Measurements from ENCODE around the gene MRNIP.

The MRNIP gene

DNA sequence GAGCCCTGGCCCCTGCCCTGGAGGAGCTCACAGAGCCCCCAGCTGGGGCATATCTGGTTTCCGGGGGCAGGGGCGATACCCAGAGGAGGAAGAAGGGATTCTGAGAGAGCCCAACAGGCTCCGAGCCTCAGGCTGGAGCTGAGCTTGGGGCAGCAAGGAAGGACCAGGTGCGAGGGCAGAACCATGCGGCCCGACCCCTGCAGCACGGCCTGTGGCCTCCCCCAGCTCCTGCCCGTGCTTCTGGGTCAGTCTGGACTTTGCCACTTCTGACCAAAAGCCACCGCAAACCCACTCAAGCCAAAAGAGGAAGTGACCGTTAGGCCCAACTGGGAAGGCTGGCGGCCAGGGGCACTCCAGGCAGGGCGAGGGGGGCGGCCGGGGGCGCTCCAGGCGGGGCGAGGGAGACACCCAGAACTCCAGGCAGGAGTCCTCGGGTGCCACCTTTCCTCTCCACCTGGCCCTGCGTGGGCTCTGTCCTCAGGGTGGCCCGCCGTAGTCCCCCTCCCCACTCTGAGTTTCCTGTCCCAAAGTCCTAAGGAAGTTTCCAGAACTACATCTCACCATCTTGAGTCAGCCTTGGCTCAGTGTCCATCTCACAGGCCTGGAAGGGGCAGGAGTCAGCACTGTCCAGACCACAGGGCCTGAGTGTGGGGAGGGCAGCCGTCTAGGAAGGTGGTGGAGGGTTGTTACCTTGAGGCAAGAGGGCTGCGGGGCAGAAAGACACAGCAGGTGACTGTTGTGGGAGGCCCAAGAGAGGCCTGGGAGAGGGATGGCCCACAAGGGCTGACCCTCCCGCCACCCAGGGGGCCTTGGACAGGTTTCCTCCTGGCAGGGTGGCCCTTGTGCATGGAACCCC, 65.8 kb downstream of the MRNIP start:
- TF ChIP-seq, protein P1, sequence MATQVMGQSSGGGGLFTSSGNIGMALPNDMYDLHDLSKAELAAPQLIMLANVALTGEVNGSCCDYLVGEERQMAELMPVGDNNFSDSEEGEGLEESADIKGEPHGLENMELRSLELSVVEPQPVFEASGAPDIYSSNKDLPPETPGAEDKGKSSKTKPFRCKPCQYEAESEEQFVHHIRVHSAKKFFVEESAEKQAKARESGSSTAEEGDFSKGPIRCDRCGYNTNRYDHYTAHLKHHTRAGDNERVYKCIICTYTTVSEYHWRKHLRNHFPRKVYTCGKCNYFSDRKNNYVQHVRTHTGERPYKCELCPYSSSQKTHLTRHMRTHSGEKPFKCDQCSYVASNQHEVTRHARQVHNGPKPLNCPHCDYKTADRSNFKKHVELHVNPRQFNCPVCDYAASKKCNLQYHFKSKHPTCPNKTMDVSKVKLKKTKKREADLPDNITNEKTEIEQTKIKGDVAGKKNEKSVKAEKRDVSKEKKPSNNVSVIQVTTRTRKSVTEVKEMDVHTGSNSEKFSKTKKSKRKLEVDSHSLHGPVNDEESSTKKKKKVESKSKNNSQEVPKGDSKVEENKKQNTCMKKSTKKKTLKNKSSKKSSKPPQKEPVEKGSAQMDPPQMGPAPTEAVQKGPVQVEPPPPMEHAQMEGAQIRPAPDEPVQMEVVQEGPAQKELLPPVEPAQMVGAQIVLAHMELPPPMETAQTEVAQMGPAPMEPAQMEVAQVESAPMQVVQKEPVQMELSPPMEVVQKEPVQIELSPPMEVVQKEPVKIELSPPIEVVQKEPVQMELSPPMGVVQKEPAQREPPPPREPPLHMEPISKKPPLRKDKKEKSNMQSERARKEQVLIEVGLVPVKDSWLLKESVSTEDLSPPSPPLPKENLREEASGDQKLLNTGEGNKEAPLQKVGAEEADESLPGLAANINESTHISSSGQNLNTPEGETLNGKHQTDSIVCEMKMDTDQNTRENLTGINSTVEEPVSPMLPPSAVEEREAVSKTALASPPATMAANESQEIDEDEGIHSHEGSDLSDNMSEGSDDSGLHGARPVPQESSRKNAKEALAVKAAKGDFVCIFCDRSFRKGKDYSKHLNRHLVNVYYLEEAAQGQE (IDR thresholded peaks at IDR 0.05; ENCODE audit: low read depth), result no peak
- TF ChIP-seq CREB1 (IDR thresholded peaks at IDR 0.05; ENCODE audit: low read depth) (no peak), NFIC (IDR thresholded peaks at IDR 0.05) (no peak), YY1 (IDR thresholded peaks at IDR 0.05; ENCODE audit: low read depth) (no peak), RAD21 (IDR thresholded peaks at IDR 0.05; ENCODE audit: low read depth) (no peak), TEAD4 (IDR thresholded peaks at IDR 0.05) (no peak), EP300 (IDR thresholded peaks at IDR 0.05; ENCODE audit: borderline replicate concordance) (no peak), FOXM1 (IDR thresholded peaks at IDR 0.05; ENCODE audit: borderline replicate concordance, low read depth) (no peak), CEBPB (IDR thresholded peaks at IDR 0.05) (no peak), ZBTB7A (IDR thresholded peaks at IDR 0.05; ENCODE audit: low read depth) (no peak), TAF1 (IDR thresholded peaks at IDR 0.05; ENCODE audit: low read depth) (no peak), EGR1 (IDR thresholded peaks at IDR 0.05) (no peak), TCF12 (IDR thresholded peaks at IDR 0.05; ENCODE audit: low read depth) (no peak)
- TF ChIP-seq, protein P2, sequence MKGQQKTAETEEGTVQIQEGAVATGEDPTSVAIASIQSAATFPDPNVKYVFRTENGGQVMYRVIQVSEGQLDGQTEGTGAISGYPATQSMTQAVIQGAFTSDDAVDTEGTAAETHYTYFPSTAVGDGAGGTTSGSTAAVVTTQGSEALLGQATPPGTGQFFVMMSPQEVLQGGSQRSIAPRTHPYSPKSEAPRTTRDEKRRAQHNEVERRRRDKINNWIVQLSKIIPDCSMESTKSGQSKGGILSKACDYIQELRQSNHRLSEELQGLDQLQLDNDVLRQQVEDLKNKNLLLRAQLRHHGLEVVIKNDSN (IDR thresholded peaks at IDR 0.05), result no peak
- TF ChIP-seq, protein P3, sequence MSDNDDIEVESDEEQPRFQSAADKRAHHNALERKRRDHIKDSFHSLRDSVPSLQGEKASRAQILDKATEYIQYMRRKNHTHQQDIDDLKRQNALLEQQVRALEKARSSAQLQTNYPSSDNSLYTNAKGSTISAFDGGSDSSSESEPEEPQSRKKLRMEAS (IDR thresholded peaks at IDR 0.05), result no peak

DNA sequence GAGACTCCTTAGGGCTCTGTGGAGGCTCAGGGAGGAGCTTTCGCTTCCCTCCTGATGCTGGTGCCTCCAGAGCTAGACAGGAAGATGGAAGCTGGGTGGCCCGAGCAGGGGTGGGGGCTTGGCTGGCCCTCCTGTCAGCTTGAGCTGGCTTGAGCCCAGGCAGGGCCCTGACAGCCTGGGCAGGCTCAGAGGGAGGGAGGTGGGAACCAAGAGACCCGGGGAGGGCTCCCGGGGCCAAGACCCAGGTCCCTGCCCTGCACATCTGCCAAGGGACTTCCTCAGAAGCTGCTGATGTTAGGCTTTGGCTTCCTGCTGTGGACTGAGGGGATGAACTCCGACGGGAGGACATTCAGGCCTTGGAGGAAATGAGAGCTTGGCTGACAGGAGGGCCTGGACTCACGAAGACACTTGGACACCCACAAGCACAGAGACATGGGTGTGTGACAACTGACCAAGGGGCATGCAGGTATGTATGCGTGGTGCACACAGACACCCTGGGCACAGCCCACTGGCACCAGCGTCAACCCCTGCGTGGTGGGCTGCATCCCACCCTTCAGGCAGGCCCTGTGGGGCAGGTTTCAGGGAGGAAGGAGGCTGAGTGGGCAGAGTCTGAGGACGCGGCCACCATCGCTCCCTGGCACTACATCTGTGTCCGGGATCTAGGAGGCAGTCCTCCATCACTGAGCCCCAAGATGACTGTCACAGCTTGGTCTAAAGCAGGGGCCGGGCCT, 66.6 kb downstream of the MRNIP start:
- TF ChIP-seq CREB1 (IDR thresholded peaks at IDR 0.05; ENCODE audit: low read depth) (no peak), TAF1 (IDR thresholded peaks at IDR 0.05; ENCODE audit: low read depth) (no peak), FOXM1 (IDR thresholded peaks at IDR 0.05; ENCODE audit: borderline replicate concordance, low read depth) (no peak)
- TF ChIP-seq, protein P3 (IDR thresholded peaks at IDR 0.05), result no peak
- TF ChIP-seq, protein P1 (IDR thresholded peaks at IDR 0.05; ENCODE audit: low read depth), result no peak

DNA sequence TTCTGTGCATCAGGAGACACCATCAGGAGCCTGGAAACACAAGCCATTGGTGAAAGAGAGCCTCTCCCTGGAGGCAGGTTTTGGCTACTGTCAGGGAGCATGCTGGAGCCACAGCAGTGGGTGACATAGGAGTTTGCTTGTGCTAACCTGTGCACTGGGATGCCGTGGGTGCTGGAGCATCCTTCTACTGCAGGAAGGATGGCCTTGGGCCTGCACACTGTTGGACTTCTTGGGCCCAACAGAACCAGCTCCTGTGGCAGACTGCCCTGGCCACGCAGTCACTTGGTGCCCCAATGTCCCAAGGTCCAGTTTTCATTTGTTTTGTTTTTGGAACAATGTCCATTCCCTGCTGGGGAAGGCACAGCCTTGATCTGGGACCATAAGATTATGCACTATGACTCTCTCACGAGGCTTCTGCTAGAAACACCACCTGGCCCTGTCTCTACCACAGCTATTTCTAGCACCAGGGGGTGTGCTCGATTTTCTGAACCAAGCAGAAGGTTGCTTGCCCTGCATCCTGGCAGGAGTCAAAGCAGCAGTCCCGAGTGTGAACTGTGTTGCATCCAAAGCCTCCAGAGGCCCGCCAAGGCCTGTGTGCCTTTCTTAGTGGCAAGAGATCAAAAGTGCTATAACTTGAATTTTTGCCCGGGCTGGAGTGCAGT, 70.3 kb downstream of the MRNIP start:
- TF ChIP-seq, protein P3 (IDR thresholded peaks at IDR 0.05), result no peak
- TF ChIP-seq EP300 (IDR thresholded peaks at IDR 0.05; ENCODE audit: borderline replicate concordance) (no peak), ZBTB7A (IDR thresholded peaks at IDR 0.05; ENCODE audit: low read depth) (no peak), NFIC (IDR thresholded peaks at IDR 0.05) (no peak)
